GM12878 (cell line): ENCODE measurements around the gene CEACAM6.
"Not testable (repeated sequence)": the region's sequence is repeated elsewhere in the genome, so short reads cannot be mapped to it uniquely, and the experiment has no call there.

ENCODE experiments used
- EP300 ChIP-seq, 2 experiments: fragments of 150-350 bp in 1 of 2; IDR thresholded peaks; 2 replicates each; pipeline ENCODE4 v1.6.1; 2011 to 2012; ENCODE audit warnings: low read depth in 2 of 2, low read length in 2 of 2, borderline replicate concordance in 1 of 2, improper control_type of control experiment in 1 of 2, inconsistent platforms in 1 of 2; ENCODE audit not compliant: control insufficient read depth in 1 of 2
- JUND ChIP-seq: IDR thresholded peaks from 2 replicates; pipeline ENCODE4 v1.6.1; 2012; ENCODE audit warnings: low read depth, mild to moderate bottlenecking, low read length, improper control_type of control experiment, moderate library complexity

- not testable (repeated sequence) for TF ChIP-seq JUND; EP300 (IDR thresholded peaks at IDR 0.05; ENCODE audit: borderline replicate concordance in 1 of 2, control insufficient read depth in 1 of 2, low read depth in 2 of 2, low read length in 2 of 2)
Measured at GRCh38 chr19:41750248-41751134, 4.8 kb upstream of the CEACAM6 start.
